ENCODE measurements around the gene CFHR5.

- TF ChIP-seq, protein P1, sequence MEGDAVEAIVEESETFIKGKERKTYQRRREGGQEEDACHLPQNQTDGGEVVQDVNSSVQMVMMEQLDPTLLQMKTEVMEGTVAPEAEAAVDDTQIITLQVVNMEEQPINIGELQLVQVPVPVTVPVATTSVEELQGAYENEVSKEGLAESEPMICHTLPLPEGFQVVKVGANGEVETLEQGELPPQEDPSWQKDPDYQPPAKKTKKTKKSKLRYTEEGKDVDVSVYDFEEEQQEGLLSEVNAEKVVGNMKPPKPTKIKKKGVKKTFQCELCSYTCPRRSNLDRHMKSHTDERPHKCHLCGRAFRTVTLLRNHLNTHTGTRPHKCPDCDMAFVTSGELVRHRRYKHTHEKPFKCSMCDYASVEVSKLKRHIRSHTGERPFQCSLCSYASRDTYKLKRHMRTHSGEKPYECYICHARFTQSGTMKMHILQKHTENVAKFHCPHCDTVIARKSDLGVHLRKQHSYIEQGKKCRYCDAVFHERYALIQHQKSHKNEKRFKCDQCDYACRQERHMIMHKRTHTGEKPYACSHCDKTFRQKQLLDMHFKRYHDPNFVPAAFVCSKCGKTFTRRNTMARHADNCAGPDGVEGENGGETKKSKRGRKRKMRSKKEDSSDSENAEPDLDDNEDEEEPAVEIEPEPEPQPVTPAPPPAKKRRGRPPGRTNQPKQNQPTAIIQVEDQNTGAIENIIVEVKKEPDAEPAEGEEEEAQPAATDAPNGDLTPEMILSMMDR (IDR thresholded peaks at IDR 0.05): no peak
- TF ChIP-seq EZH2 (IDR thresholded peaks at IDR 0.05) (no peak), EZH2phosphoT487 (IDR thresholded peaks at IDR 0.05) (no peak)
Observed at GRCh38 chr1:197049100-197049499, 71.7 kb downstream of the CFHR5 start.
